Measurements from ENCODE around the gene DUSP14.

GRCh38 chr17:37520174-37520573 is 30.5 kb downstream of the DUSP14 start:
- TF ChIP-seq EZH2 (IDR thresholded peaks at IDR 0.05; ENCODE audit: low read length, unreplicated experiment) (no peak), EZH2phosphoT487 (IDR thresholded peaks at IDR 0.05; ENCODE audit: borderline replicate concordance, low read length) (no peak)
- TF ChIP-seq, protein P1, sequence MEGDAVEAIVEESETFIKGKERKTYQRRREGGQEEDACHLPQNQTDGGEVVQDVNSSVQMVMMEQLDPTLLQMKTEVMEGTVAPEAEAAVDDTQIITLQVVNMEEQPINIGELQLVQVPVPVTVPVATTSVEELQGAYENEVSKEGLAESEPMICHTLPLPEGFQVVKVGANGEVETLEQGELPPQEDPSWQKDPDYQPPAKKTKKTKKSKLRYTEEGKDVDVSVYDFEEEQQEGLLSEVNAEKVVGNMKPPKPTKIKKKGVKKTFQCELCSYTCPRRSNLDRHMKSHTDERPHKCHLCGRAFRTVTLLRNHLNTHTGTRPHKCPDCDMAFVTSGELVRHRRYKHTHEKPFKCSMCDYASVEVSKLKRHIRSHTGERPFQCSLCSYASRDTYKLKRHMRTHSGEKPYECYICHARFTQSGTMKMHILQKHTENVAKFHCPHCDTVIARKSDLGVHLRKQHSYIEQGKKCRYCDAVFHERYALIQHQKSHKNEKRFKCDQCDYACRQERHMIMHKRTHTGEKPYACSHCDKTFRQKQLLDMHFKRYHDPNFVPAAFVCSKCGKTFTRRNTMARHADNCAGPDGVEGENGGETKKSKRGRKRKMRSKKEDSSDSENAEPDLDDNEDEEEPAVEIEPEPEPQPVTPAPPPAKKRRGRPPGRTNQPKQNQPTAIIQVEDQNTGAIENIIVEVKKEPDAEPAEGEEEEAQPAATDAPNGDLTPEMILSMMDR (conservative IDR thresholded peaks at IDR 0.05; ENCODE audit: low read depth, low read length), result no peak

Measured in PC-3 (cell line).